Measurements from ENCODE around the gene EEFSEC.
A peak's percentile ranks its signal among the peaks of the same experiment; 100 is the strongest.

EEFSEC gene

DNA sequence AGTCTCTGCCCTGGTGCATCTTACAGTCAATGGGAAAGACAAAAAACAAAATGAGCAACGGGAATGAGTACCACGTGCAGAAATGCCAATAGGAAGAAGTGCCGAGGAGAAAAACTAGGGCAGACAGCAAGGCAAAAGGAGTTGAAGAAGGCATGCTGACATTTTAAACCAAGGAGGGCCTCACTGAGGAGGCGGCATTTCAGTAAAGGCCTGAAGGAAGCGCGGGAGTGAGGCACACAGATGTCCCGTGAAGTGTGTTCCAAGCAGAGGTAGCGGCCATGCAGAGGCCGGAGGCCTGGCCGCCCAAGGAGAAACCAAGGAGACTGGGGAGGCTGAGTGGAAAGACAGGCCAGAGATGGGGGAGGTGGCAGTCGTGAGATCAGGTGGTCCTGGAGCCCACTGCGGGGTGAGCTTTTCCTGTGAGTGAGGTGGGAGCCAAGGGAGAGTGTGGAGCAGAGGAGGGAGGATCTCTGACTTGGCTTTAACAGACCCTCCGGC, 278.6 kb downstream of the EEFSEC start:
- no peak overlapping the region for H3K27ac ChIP-seq (ENCODE audit: low read length)
- H3K36me3 ChIP-seq (ENCODE audit: control insufficient read depth in 1 of 2, insufficient read depth in 2 of 2, low read length in 2 of 2) = no peaks in the 10 kb centered on the region
- peaks cover 31% of the 10 kb centered on the region for H3K27me3 ChIP-seq (ENCODE audit: low read depth, low read length)
- no peaks in the 10 kb centered on the region for H3K9me3 ChIP-seq (ENCODE audit: control insufficient read depth in 1 of 2, low read length in 2 of 2)
- no peak overlapping the region for H3K4me3 ChIP-seq (ENCODE audit: low read depth in 1 of 2, low read length in 2 of 2)
- peaks cover 0 to 15% of the 10 kb centered on the region in 2 donors for H3K4me1 ChIP-seq (ENCODE audit: control insufficient read depth in 1 of 2, insufficient read depth in 2 of 2, low read length in 2 of 2)

DNA sequence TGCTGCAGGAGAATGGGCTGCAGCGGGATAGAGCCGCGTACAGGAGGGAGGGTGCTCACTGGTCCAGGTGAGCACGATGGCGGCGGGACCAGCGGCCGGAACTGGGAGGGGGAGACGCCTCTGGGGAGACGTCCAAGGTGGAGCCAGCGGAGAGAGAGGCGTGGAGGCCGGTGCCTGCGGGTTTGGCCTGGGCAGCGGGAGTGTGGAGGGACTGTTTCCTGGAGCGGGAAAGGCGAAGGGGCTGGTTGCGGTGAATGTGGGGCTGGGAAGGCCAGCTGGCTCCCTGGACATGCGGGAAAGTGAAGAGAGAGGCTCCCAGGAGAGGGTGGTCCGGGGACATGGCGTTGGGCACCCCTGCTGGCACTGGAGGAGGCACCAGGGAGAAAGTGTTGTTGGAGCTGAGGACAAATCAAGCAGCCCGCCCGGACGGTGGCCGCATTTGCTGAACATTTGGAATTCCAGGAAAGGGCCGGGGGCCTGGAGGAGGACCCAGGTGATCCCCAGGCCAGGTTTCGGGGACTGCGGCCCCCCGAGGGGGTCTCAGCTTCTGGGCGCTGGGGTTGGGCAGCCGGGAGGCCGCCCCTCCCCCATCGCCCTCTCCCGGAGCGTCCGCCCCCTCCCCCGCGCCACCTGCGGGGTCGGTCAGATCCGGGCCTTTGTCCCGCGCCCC, 279.2 kb downstream of the EEFSEC start:
- no peaks in the 10 kb centered on the region for H3K9me3 ChIP-seq (ENCODE audit: control insufficient read depth in 1 of 2, low read length in 2 of 2)
- H3K27me3 ChIP-seq (ENCODE audit: low read depth, low read length) = peaks cover 31% of the 10 kb centered on the region
- H3K27ac ChIP-seq (ENCODE audit: low read length) = no peak overlapping the region
- H3K4me1 ChIP-seq (ENCODE audit: control insufficient read depth in 1 of 2, insufficient read depth in 2 of 2, low read length in 2 of 2) = peaks cover 0 to 15% of the 10 kb centered on the region in 2 donors
- peak overlapping the region in 1 of 2 donors; percentile 52 for H3K4me3 ChIP-seq (ENCODE audit: low read depth in 1 of 2, low read length in 2 of 2)
- H3K36me3 ChIP-seq (ENCODE audit: control insufficient read depth in 1 of 2, insufficient read depth in 2 of 2, low read length in 2 of 2) = no peaks in the 10 kb centered on the region

DNA sequence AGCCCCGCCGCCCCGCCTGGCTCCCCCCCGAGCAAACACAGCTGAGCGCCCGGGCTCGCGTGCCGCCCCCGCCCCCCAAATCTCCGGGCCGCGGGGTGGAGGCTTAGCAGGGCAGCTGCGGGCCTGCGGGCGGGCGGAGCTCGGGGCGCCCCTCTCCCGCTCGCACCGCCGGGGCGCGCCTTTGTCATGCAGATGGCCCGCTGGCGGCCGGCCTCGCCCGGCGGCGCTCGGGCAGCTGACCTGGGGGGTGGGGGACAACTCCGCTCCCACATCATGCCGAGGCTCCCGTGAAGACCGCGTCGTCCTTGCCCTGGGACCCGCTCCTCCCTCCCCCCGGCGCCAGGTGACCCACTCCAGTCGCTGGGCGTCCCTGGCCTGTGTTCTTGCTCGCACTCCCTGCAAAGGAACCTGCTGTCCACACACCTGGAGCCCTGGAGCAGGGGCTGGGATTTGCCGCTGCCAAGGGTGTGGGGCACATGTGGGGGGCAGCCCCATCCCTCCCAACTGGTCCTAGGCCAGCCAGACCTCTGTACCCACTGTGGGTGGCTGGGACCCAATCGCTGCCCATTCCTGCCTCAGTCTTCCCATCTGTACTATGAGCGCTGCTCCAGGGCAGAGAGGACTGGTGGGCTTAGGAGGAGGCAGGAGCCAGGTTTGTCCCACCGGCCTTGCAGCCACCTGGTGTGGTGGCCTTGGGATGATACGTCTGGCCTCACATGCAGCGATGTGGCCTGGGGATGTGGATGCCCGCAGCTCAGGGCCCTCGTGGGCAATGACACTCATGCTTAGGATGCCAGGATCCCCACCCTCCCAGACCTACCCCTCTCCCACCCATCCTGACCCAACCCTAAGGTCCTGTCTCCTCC, 279.9 kb downstream of the EEFSEC start:
- H3K4me3 ChIP-seq (ENCODE audit: low read depth in 1 of 2, low read length in 2 of 2) = peak overlapping the region in 1 of 2 donors; percentile 52
- H3K36me3 ChIP-seq (ENCODE audit: control insufficient read depth in 1 of 2, insufficient read depth in 2 of 2, low read length in 2 of 2) = no peaks in the 10 kb centered on the region
- H3K4me1 ChIP-seq (ENCODE audit: control insufficient read depth in 1 of 2, insufficient read depth in 2 of 2, low read length in 2 of 2) = peaks cover 0 to 15% of the 10 kb centered on the region in 2 donors
- H3K27ac ChIP-seq (ENCODE audit: low read length) = no peak overlapping the region
- peaks cover 31% of the 10 kb centered on the region for H3K27me3 ChIP-seq (ENCODE audit: low read depth, low read length)
- no peaks in the 10 kb centered on the region for H3K9me3 ChIP-seq (ENCODE audit: control insufficient read depth in 1 of 2, low read length in 2 of 2)

DNA sequence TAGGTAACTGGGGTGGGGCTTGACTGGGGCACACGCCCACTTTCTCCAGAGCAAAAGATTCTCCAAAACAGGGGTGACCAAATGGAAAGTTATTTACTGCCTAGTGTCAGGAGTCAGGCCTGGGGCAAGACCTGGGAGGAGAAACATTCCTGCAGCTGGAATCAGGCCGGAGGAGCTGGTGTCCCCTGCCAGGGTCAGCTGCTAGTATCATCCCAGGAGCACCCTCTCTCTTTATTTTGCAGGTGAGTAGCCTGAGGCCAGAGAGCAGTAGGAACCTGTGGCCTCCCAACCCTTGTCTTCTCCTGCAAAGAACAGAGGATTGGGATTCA, 280.5 kb downstream of the EEFSEC start:
- Histone ChIP-seq H3K27me3 (ENCODE audit: low read depth, low read length) (peaks cover 31% of the 10 kb centered on the region), H3K4me1 (ENCODE audit: control insufficient read depth in 1 of 2, insufficient read depth in 2 of 2, low read length in 2 of 2) (peaks cover 0 to 15% of the 10 kb centered on the region in 2 donors), H3K9me3 (ENCODE audit: control insufficient read depth in 1 of 2, low read length in 2 of 2) (no peaks in the 10 kb centered on the region), H3K36me3 (ENCODE audit: control insufficient read depth in 1 of 2, insufficient read depth in 2 of 2, low read length in 2 of 2) (no peaks in the 10 kb centered on the region), H3K27ac (ENCODE audit: low read length) (no peak overlapping the region), H3K4me3 (ENCODE audit: low read depth in 1 of 2, low read length in 2 of 2) (no peak overlapping the region)

DNA sequence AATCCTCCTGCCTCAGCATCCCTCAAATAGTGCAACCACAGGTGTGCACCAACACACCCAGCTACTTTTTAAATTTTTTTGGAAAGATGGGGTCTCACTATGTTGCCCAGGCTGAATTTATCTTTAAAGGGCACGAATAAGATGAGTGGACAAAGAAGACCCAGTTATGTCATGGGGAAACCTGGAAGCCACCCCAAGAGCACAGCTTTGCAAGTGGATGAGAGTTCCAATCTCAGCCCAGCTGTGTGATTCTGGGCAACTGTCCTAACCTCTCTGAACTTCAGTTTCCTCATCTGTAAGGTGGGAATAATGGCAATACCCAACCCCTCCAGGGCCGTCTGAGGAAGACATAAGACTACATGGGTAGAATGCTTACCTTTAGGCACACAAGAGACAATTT, 281.2 kb downstream of the EEFSEC start:
- no peak overlapping the region for H3K4me3 ChIP-seq (ENCODE audit: low read depth in 1 of 2, low read length in 2 of 2)
- H3K27me3 ChIP-seq (ENCODE audit: low read depth, low read length) = peaks cover 31% of the 10 kb centered on the region
- no peak overlapping the region for H3K27ac ChIP-seq (ENCODE audit: low read length)
- H3K9me3 ChIP-seq (ENCODE audit: control insufficient read depth in 1 of 2, low read length in 2 of 2) = no peaks in the 10 kb centered on the region
- H3K4me1 ChIP-seq (ENCODE audit: control insufficient read depth in 1 of 2, insufficient read depth in 2 of 2, low read length in 2 of 2) = peaks cover 0 to 15% of the 10 kb centered on the region in 2 donors
- no peaks in the 10 kb centered on the region for H3K36me3 ChIP-seq (ENCODE audit: control insufficient read depth in 1 of 2, insufficient read depth in 2 of 2, low read length in 2 of 2)

DNA sequence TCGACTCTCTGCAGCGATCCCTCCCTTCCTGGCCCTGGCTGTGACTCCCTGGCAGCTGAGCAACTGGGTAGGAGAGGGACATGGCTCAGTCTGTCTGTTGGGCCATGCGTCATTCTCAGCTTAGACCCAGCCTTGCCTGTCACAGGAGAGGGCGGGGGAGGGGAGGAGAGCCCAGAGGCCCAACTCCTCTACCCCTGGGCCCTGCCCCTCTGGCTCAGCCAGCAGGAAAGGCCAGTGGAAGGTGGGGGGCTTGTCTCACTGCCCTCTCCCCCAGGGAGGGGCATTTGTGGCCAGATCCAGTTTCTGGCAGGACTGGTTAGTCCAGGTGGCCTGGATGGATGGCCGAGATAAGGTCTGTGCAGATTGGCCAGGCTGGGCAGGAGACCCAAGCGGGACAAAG, 281.8 kb downstream of the EEFSEC start:
- Histone ChIP-seq H3K4me1 (ENCODE audit: control insufficient read depth in 1 of 2, insufficient read depth in 2 of 2, low read length in 2 of 2) (peaks cover 0 to 15% of the 10 kb centered on the region in 2 donors), H3K36me3 (ENCODE audit: control insufficient read depth in 1 of 2, insufficient read depth in 2 of 2, low read length in 2 of 2) (no peaks in the 10 kb centered on the region), H3K27ac (ENCODE audit: low read length) (no peak overlapping the region), H3K27me3 (ENCODE audit: low read depth, low read length) (peaks cover 31% of the 10 kb centered on the region), H3K4me3 (ENCODE audit: low read depth in 1 of 2, low read length in 2 of 2) (no peak overlapping the region), H3K9me3 (ENCODE audit: control insufficient read depth in 1 of 2, low read length in 2 of 2) (no peaks in the 10 kb centered on the region)

DNA sequence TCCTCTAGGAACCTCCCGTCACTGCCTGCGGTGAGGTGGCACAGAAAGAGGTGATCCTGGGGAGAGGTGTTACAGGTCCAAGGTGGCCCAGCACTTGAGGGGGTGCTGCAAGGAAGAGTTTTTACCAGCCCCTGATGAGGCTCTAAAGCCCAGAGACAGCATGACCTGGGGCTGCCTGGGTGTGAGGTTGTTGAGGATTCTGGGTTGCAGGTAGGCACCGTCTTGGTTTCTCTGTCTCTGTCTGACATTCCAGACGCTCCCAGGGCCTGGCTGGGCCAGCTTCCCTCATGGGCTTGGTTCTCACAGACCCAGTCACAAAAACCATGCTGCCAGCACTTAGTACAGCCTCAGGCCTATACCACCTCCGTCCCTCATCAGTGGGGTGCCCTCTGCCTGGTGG, 282.3 kb downstream of the EEFSEC start:
- H3K4me1 ChIP-seq (ENCODE audit: control insufficient read depth in 1 of 2, insufficient read depth in 2 of 2, low read length in 2 of 2) = peaks cover 0 to 15% of the 10 kb centered on the region in 2 donors
- no peaks in the 10 kb centered on the region for H3K36me3 ChIP-seq (ENCODE audit: control insufficient read depth in 1 of 2, insufficient read depth in 2 of 2, low read length in 2 of 2)
- H3K4me3 ChIP-seq (ENCODE audit: low read depth in 1 of 2, low read length in 2 of 2) = no peak overlapping the region
- no peaks in the 10 kb centered on the region for H3K9me3 ChIP-seq (ENCODE audit: control insufficient read depth in 1 of 2, low read length in 2 of 2)
- no peak overlapping the region for H3K27ac ChIP-seq (ENCODE audit: low read length)
- peaks cover 28% of the 10 kb centered on the region for H3K27me3 ChIP-seq (ENCODE audit: low read depth, low read length)

DNA sequence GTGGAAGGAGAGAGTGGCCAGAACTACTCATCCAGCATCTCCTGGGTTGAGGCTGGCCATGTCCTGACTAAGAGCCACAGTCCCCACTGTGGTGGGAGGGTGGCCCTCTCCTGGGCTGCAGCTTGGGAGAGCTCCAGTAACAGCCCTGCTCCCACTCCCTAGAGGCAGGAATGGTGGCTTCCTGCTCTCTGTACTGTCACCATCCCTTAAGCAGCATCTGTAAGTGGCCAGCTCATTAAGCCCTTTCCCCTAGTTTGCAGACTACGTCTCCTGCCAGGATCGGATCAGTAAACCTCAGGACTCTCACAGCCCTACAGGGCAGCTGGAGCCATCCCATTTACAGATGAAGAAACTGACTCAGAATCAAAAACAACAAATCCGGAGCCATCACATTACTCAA, 282.9 kb downstream of the EEFSEC start:
- no peak overlapping the region for H3K4me3 ChIP-seq (ENCODE audit: low read depth in 1 of 2, low read length in 2 of 2)
- H3K36me3 ChIP-seq (ENCODE audit: control insufficient read depth in 1 of 2, insufficient read depth in 2 of 2, low read length in 2 of 2) = no peaks in the 10 kb centered on the region
- H3K27ac ChIP-seq (ENCODE audit: low read length) = no peak overlapping the region
- no peaks in the 10 kb centered on the region for H3K9me3 ChIP-seq (ENCODE audit: control insufficient read depth in 1 of 2, low read length in 2 of 2)
- H3K27me3 ChIP-seq (ENCODE audit: low read depth, low read length) = peaks cover 27% of the 10 kb centered on the region
- H3K4me1 ChIP-seq (ENCODE audit: control insufficient read depth in 1 of 2, insufficient read depth in 2 of 2, low read length in 2 of 2) = peaks cover 0 to 15% of the 10 kb centered on the region in 2 donors

DNA sequence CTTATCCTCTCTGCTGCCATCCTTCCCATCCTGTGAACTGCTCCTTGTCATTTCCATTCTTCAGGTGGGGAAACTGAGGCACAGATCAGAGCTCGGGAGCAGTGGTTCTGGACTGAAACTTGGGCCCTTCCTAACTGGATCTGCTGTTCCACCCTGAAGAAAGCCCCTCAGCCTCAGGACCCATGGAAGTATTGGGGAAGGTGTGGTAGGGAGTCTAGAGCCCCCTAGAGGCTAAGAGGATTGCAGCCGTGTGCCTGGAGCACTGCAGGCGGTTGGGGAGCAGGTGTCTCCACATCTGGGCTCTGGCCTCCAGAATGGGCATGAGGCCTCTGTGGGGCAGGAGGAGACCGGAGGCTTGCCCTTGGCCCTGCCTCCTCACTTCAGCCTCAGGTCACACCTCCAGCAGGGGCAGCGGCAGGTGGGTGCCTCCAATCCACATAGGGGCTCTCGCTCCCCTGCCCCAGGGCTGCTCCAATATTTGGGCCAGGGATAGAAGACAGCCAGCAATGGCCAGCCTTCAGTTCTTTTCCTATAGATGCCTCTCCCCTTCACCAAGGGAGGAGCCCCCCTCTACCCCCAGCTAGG, 285.3 kb downstream of the EEFSEC start:
- Histone ChIP-seq H3K4me1 (ENCODE audit: control insufficient read depth in 1 of 2, insufficient read depth in 2 of 2, low read length in 2 of 2) (no peaks in the 10 kb centered on the region), H3K4me3 (ENCODE audit: low read depth in 1 of 2, low read length in 2 of 2) (no peak overlapping the region), H3K36me3 (ENCODE audit: control insufficient read depth in 1 of 2, insufficient read depth in 2 of 2, low read length in 2 of 2) (no peaks in the 10 kb centered on the region), H3K27ac (ENCODE audit: low read length) (no peak overlapping the region), H3K9me3 (ENCODE audit: control insufficient read depth in 1 of 2, low read length in 2 of 2) (no peaks in the 10 kb centered on the region), H3K27me3 (ENCODE audit: low read depth, low read length) (peaks cover 10% of the 10 kb centered on the region)

DNA sequence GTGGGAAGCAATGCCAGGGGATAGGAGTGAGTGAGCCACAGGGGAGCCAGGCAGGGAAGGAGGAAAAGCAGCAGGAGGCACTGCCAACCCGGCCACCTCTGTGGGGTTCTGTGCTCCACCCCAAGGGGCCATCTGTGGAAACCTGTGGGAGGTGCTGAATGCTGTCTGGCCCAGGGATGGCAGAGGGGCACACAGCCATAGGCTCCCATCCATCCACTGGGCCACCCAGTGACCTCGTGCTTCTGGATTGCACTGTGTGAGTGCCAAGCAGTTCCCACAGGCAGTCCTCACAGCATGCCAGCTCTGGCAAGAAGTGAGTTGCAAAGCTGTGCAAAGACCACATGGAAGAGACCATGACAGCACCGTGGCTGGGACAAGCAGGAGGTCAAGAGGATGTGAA, 285.9 kb downstream of the EEFSEC start:
- peaks cover 5% of the 10 kb centered on the region for H3K27me3 ChIP-seq (ENCODE audit: low read depth, low read length)
- H3K4me1 ChIP-seq (ENCODE audit: control insufficient read depth in 1 of 2, insufficient read depth in 2 of 2, low read length in 2 of 2) = no peaks in the 10 kb centered on the region
- H3K4me3 ChIP-seq (ENCODE audit: low read depth in 1 of 2, low read length in 2 of 2) = no peak overlapping the region
- H3K27ac ChIP-seq (ENCODE audit: low read length) = no peak overlapping the region
- H3K9me3 ChIP-seq (ENCODE audit: control insufficient read depth in 1 of 2, low read length in 2 of 2) = no peaks in the 10 kb centered on the region
- no peaks in the 10 kb centered on the region for H3K36me3 ChIP-seq (ENCODE audit: control insufficient read depth in 1 of 2, insufficient read depth in 2 of 2, low read length in 2 of 2)

DNA sequence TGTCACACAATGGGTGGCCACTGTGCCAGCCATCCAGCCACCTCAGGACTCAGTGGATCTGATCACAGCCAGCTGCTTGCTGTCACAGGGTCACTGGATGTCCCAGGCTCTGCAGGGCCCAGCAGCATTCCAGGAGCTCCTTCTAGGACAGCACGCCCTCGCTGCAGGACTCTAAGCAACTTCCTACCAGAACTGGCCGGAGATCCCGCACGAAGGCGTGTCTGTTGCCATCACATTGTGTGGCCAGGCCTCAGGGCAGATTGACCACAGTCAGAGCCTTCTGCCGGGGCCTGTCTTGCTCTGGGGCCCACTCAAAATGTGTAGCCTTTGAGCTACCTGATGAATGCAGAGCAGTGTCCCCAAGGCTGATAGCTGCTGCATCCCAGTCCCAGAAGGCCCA, 288.8 kb downstream of the EEFSEC start:
- no peaks in the 10 kb centered on the region for H3K4me1 ChIP-seq (ENCODE audit: control insufficient read depth in 1 of 2, insufficient read depth in 2 of 2, low read length in 2 of 2)
- no peak overlapping the region for H3K27ac ChIP-seq (ENCODE audit: low read length)
- no peaks in the 10 kb centered on the region for H3K36me3 ChIP-seq (ENCODE audit: control insufficient read depth in 1 of 2, insufficient read depth in 2 of 2, low read length in 2 of 2)
- peaks cover 5% of the 10 kb centered on the region for H3K27me3 ChIP-seq (ENCODE audit: low read depth, low read length)
- H3K4me3 ChIP-seq (ENCODE audit: low read depth in 1 of 2, low read length in 2 of 2) = no peak overlapping the region
- H3K9me3 ChIP-seq (ENCODE audit: control insufficient read depth in 1 of 2, low read length in 2 of 2) = no peaks in the 10 kb centered on the region
